GM12878 (cell line): ENCODE data around the gene SHFL. TPM values are rescaled to one million over a fixed set of nuclear protein-coding genes. Genes with fewer than 3 reads are reported as not detected.

Source experiments
- ATAC-seq: fragments of 200-7000 bp; cut with Tn5 transposase; 3 replicates; pipeline ENCODE4 v1.9.1; 2020; ENCODE audit warnings: mild to moderate bottlenecking, moderate library complexity
- BruUV-seq: library from RNA; stranded (reverse); fragments of 400-500 nt; replicated peaks from 2 replicates; lab custom pipeline; 2021; lab: Mats Ljungman, UMichigan
- CTCF ChIA-PET: fragments of 300-600 bp; sonication (Branson Sonifier 250); formaldehyde crosslinking; extraction: SDS; loops from one replicate; lab custom pipeline; 2021; ENCODE audit warnings: inconsistent platforms; lab: Yijun Ruan, JAX
- POLR2A ChIA-PET: fragments of 350-600 bp; formaldehyde crosslinking; extraction: SDS; loops from one replicate; lab custom pipeline; 2021; ENCODE audit warnings: inconsistent platforms; lab: Charles Lee
- RAD21 ChIA-PET: fragments of 300-600 bp; sonication (Branson Sonifier 250); formaldehyde crosslinking; loops from one replicate; lab custom pipeline; 2023; ENCODE audit warnings: antibody characterized with exemption; ENCODE audit not compliant: unreplicated experiment; lab: Charles Lee
- SMC1A ChIA-PET: fragments of 300-600 bp; sonication (Branson Sonifier 250); formaldehyde crosslinking; loops from one replicate; lab custom pipeline; 2023; ENCODE audit not compliant: unreplicated experiment, uncharacterized antibody; lab: Charles Lee
- DNase-seq: peaks from one replicate; pipeline ENCODE4 v3.0.0-alpha.2; 2011; ENCODE audit warnings: low read depth, low spot score
- FAIRE-seq: peaks from 3 replicates; lab custom pipeline; 2011; peaks lifted over from hg19 to GRCh38; lab: Jason Lieb, UNC
- H2AFZ ChIP-seq: 2 replicates; pipeline ENCODE4 v1.6.0; 2011; ENCODE audit warnings: low read depth, low read length, control low read depth; ENCODE audit not compliant: control insufficient read depth
- H3K27ac ChIP-seq: 2 replicates; pipeline ENCODE4 v1.5.1; 2011; ENCODE audit warnings: control low read depth; ENCODE audit not compliant: control insufficient read depth, insufficient read depth
- H3K27me3 ChIP-seq, 2 experiments: replicated peaks in 1 of 2; 2 replicates each; pipeline versions ENCODE4 v1.6.0 to v1.6.1; 2011; ENCODE audit warnings: low read length in 1 of 2; ENCODE audit not compliant: control insufficient read depth in 2 of 2, insufficient read depth in 2 of 2
- H3K36me3 ChIP-seq, 2 experiments: 2 replicates each; pipeline ENCODE4 v1.5.1; 2011; ENCODE audit warnings: low read length in 1 of 2; ENCODE audit not compliant: control insufficient read depth in 2 of 2, insufficient read depth in 2 of 2
- H3K4me1 ChIP-seq: 2 replicates; pipeline ENCODE4 v1.6.1; 2011; ENCODE audit warnings: mild to moderate bottlenecking, low read length, moderate library complexity, mixed read lengths; ENCODE audit not compliant: control insufficient read depth, insufficient read depth
- H3K4me2 ChIP-seq: 2 replicates; pipeline ENCODE4 v1.6.0; 2011; ENCODE audit warnings: control low read depth; ENCODE audit not compliant: control insufficient read depth, insufficient read depth
- H3K4me3 ChIP-seq: fragments of 200-600 bp; sonication (generic); 2 replicates; pipeline ENCODE4 v1.5.1; 2016
- H3K79me2 ChIP-seq: 2 replicates; pipeline ENCODE4 v1.6.0; 2011; ENCODE audit warnings: low read length; ENCODE audit not compliant: control insufficient read depth, insufficient read depth
- H3K9ac ChIP-seq: 2 replicates; pipeline ENCODE4 v1.8.0; 2011; ENCODE audit warnings: low read length, control low read depth, mixed read lengths; ENCODE audit not compliant: control insufficient read depth, insufficient read depth
- H3K9me3 ChIP-seq: replicated peaks from 3 replicates; pipeline ENCODE4 v1.5.1; 2011; ENCODE audit warnings: mild to moderate bottlenecking, low read length; ENCODE audit not compliant: control insufficient read depth, insufficient read depth
- H4K20me1 ChIP-seq: 2 replicates; pipeline ENCODE4 v1.6.0; 2011; ENCODE audit not compliant: control insufficient read depth, insufficient read depth
- ASH2L ChIP-seq: fragments of 300-600, 200-600 bp; sonication (generic); IDR thresholded peaks from 2 replicates; pipeline ENCODE4 v1.6.1; 2017; ENCODE audit warnings: low read depth, mild to moderate bottlenecking, borderline replicate concordance
- BMI1 ChIP-seq: fragments of 450-650 bp; IDR thresholded peaks from 2 replicates; pipeline ENCODE4 v1.6.1; 2016; ENCODE audit warnings: mild to moderate bottlenecking, moderate library complexity, borderline replicate concordance
- EZH2 ChIP-seq: IDR thresholded peaks from 2 replicates; pipeline ENCODE4 v1.6.1; 2012; ENCODE audit warnings: low read depth, mild to moderate bottlenecking, control low read depth, inconsistent platforms, low read length, borderline replicate concordance; ENCODE audit not compliant: control insufficient read depth
- HCFC1 ChIP-seq: fragments of 150-350 bp; IDR thresholded peaks from 2 replicates; pipeline ENCODE4 v1.6.1; 2014; ENCODE audit warnings: low read length
- HDAC6 ChIP-seq: fragments of 200-600 bp; sonication (generic); IDR thresholded peaks from one replicate; pipeline ENCODE4 v1.8.0; 2017; ENCODE audit warnings: antibody characterized with exemption; ENCODE audit not compliant: unreplicated experiment
- HDGF ChIP-seq: fragments of 450-650 bp; IDR thresholded peaks from 2 replicates; pipeline ENCODE4 v1.6.1; 2016; ENCODE audit warnings: antibody characterized with exemption
- KDM1A ChIP-seq: fragments of 200-600 bp; sonication (generic); IDR thresholded peaks from 2 replicates; pipeline ENCODE4 v1.6.1; 2016; ENCODE audit warnings: borderline replicate concordance
- RAD51 ChIP-seq: fragments of 450-650 bp; IDR thresholded peaks from 2 replicates; pipeline ENCODE4 v1.6.1; 2016; ENCODE audit warnings: moderate library complexity, mild to moderate bottlenecking, inconsistent platforms
- RCOR1 ChIP-seq: conservative IDR thresholded peaks from 2 replicates; pipeline ENCODE4 v1.6.1; 2012; ENCODE audit warnings: low read depth, low read length, improper control_type of control experiment
- SIX5 ChIP-seq: IDR thresholded peaks from 2 replicates; pipeline ENCODE4 v1.6.1; 2011; ENCODE audit warnings: mild to moderate bottlenecking, low read depth, low read length, moderate library complexity; ENCODE audit not compliant: severe bottlenecking
- SKIL ChIP-seq: fragments of 450-650 bp; IDR thresholded peaks from 2 replicates; pipeline ENCODE4 v1.6.1; 2017; ENCODE audit warnings: mild to moderate bottlenecking, low read depth, inconsistent platforms; ENCODE audit not compliant: poor library complexity, severe bottlenecking
- SUZ12 ChIP-seq: fragments of 200-600 bp; sonication (generic); IDR thresholded peaks from one replicate; pipeline ENCODE4 v1.6.1; 2018; ENCODE audit warnings: antibody characterized with exemption, mild to moderate bottlenecking; ENCODE audit not compliant: unreplicated experiment
- ZNF384 ChIP-seq: IDR thresholded peaks from 2 replicates; pipeline ENCODE4 v1.6.1; 2012; ENCODE audit warnings: low read depth, mild to moderate bottlenecking, low read length, improper control_type of control experiment, borderline replicate concordance
- WGBS: methylation state at CpG from one replicate; pipeline ENCODE4 v1.1.6; 2016; ENCODE audit warnings: low lambda C conversion rate; ENCODE audit not compliant: insufficient replicate concordance, insufficient coverage; ENCODE audit errors: missing lambda C conversion rate; 5-methylcytosine and 5-hydroxymethylcytosine counted together
- in situ Hi-C: fragments of 300-500 bp; cut with MboI; formaldehyde crosslinking; loops from 9 replicates; pipeline ENCODE4 v1.14.3; 2018; ENCODE audit warnings: mixed read lengths
- intact Hi-C: fragments of 100-400 bp; cut with micrococcal nuclease; formaldehyde crosslinking; loops from one replicate; pipeline ENCODE4 v1.14.2; 2022; ENCODE audit not compliant: unreplicated experiment
- polyA plus RNA-seq, 11 experiments: library from polyadenylated mRNA; depleted of rRNA in 4 of 11; unstranded in 6 of 11; stranded (reverse) in 5 of 11; fragments of >200 nt; fragmentation: Nextera tagmentation in 4 of 11; fragmentation: Illumina TruSeq in 1 of 11; extraction: Ambion mirVana in 4 of 11; extraction: Trizol in 1 of 11; gene quantifications; 1 replicate in 1 of 11; 2 replicates in 10 of 11; pipeline versions ENCODE4 v1.2.1 to v1.2.3, GENCODE V29; 2011 to 2016; ENCODE audit warnings: inconsistent platforms in 2 of 11, missing spikeins in 2 of 11, low read depth in 1 of 11
- total RNA-seq, 4 experiments: library from RNA; depleted of rRNA in 3 of 4; stranded (reverse); fragments of >200 nt in 3 of 4; fragmentation: Illumina TruSeq in 1 of 4; extraction: Trizol in 1 of 4; gene quantifications; 2 replicates each; pipeline versions ENCODE4 v1.2.1 to v1.2.3, GENCODE V29; 2013 to 2021
- TF ChIP-seq, protein P1 (sequence below): fragments of 450-650 bp; IDR thresholded peaks from 2 replicates; pipeline ENCODE4 v1.6.1; 2017; ENCODE audit warnings: mild to moderate bottlenecking, moderate library complexity
- TF ChIP-seq, protein P2 (sequence below): fragments of 150-350 bp; IDR thresholded peaks from 2 replicates; pipeline ENCODE4 v1.6.1; 2016; ENCODE audit warnings: low read depth, low read length

Gene SHFL
- total and polyA plus RNA-seq, 10 of the 15 experiments (the other 5 are each of a cell fraction or from before 2014, with no cell fraction given): 8.0 to 83.8 (median 40.7) TPM

- TF ChIP-seq, protein P1, sequence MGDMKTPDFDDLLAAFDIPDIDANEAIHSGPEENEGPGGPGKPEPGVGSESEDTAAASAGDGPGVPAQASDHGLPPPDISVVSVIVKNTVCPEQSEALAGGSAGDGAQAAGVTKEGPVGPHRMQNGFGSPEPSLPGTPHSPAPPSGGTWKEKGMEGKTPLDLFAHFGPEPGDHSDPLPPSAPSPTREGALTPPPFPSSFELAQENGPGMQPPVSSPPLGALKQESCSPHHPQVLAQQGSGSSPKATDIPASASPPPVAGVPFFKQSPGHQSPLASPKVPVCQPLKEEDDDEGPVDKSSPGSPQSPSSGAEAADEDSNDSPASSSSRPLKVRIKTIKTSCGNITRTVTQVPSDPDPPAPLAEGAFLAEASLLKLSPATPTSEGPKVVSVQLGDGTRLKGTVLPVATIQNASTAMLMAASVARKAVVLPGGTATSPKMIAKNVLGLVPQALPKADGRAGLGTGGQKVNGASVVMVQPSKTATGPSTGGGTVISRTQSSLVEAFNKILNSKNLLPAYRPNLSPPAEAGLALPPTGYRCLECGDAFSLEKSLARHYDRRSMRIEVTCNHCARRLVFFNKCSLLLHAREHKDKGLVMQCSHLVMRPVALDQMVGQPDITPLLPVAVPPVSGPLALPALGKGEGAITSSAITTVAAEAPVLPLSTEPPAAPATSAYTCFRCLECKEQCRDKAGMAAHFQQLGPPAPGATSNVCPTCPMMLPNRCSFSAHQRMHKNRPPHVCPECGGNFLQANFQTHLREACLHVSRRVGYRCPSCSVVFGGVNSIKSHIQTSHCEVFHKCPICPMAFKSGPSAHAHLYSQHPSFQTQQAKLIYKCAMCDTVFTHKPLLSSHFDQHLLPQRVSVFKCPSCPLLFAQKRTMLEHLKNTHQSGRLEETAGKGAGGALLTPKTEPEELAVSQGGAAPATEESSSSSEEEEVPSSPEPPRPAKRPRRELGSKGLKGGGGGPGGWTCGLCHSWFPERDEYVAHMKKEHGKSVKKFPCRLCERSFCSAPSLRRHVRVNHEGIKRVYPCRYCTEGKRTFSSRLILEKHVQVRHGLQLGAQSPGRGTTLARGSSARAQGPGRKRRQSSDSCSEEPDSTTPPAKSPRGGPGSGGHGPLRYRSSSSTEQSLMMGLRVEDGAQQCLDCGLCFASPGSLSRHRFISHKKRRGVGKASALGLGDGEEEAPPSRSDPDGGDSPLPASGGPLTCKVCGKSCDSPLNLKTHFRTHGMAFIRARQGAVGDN: no peak
- TF ChIP-seq HDGF: no peak
- no peak for TF ChIP-seq BMI1
- TF ChIP-seq, all 136 proteins: peak for 0
Observed at GRCh38 chr19:10068205-10068604, 17.9 kb upstream of the SHFL start (continued).

DNA sequence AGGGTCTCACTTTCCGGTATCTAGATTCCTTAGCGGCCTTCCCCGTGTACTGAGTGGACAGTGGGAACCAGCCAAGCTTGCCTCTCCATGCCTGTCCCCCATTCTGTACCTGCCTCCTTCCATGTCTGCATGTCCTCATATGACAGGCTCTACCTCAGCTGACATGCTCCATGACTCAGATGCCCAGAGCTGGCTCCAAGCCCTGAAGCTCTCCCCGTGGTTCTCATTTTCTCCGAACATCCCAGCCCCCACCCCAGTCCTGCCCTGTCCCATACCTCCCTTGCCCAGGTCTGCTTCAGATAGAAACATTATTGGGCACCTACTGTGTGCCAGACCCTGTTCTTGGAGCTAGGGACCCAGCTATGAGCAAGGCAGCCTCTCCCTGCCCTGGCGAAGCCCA lies 17.1 kb upstream of the SHFL start:
- RAD21 ChIA-PET: no interaction called here
- DNase-seq (no peak), FAIRE-seq (no peak), ATAC-seq (no peak)
- no peaks in the 10 kb centered on the region for H3K79me2 ChIP-seq
- no peak overlapping the region for H3K27ac ChIP-seq
- peaks cover 4% of the 10 kb centered on the region; the same call in 2 of the 3 replicates for H3K9me3 ChIP-seq
- intact Hi-C loops: no loop called here
- WGBS: 50% methylated on average over 6 of the region's 6 CpGs
- H4K20me1 ChIP-seq: no peaks in the 10 kb centered on the region
- no peak overlapping the region for H3K9ac ChIP-seq
- H3K36me3 ChIP-seq: no peaks in the 10 kb centered on the region
- H3K4me3 ChIP-seq: no peak overlapping the region
- H2AFZ ChIP-seq: no peak overlapping the region
- SMC1A ChIA-PET: no interaction called here
- no TSS peak for BruUV-seq
- in situ Hi-C loops: no loop called here
- no peaks in the 10 kb centered on the region; a peak in 1 of 4 replicates for H3K27me3 ChIP-seq
- H3K4me1 ChIP-seq: no peaks in the 10 kb centered on the region
- POLR2A ChIA-PET: no interaction called here
- H3K4me2 ChIP-seq: no peak overlapping the region
- CTCF ChIA-PET: no interaction called here
- no peak for TF ChIP-seq HCFC1
- no peak for TF ChIP-seq RCOR1
- TF ChIP-seq KDM1A: no peak
- TF ChIP-seq SIX5: no peak
- no peak for TF ChIP-seq RAD51
- no peak for TF ChIP-seq SUZ12
- no peak for TF ChIP-seq ASH2L
- TF ChIP-seq ZNF384: no peak
- no peak for TF ChIP-seq SKIL
- no peak for TF ChIP-seq HDAC6
- no peak for TF ChIP-seq EZH2
- TF ChIP-seq, protein P2, sequence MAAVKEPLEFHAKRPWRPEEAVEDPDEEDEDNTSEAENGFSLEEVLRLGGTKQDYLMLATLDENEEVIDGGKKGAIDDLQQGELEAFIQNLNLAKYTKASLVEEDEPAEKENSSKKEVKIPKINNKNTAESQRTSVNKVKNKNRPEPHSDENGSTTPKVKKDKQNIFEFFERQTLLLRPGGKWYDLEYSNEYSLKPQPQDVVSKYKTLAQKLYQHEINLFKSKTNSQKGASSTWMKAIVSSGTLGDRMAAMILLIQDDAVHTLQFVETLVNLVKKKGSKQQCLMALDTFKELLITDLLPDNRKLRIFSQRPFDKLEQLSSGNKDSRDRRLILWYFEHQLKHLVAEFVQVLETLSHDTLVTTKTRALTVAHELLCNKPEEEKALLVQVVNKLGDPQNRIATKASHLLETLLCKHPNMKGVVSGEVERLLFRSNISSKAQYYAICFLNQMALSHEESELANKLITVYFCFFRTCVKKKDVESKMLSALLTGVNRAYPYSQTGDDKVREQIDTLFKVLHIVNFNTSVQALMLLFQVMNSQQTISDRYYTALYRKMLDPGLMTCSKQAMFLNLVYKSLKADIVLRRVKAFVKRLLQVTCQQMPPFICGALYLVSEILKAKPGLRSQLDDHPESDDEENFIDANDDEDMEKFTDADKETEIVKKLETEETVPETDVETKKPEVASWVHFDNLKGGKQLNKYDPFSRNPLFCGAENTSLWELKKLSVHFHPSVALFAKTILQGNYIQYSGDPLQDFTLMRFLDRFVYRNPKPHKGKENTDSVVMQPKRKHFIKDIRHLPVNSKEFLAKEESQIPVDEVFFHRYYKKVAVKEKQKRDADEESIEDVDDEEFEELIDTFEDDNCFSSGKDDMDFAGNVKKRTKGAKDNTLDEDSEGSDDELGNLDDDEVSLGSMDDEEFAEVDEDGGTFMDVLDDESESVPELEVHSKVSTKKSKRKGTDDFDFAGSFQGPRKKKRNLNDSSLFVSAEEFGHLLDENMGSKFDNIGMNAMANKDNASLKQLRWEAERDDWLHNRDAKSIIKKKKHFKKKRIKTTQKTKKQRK: no peak
